Lower leg skin (tissue), 4 donors: ENCODE measurements around the gene TMEM151A. TPM values are rescaled to one million over a fixed set of nuclear protein-coding genes. Genes with fewer than 3 reads are reported as not detected.
A peak's percentile ranks its signal among the peaks of the same experiment; 100 is the strongest.

Experiments used
- DNase-seq, 2 donors: peaks; one replicate each; pipeline ENCODE4 v3.0.0-alpha.2; 2019; ENCODE audit warnings: low spot score in 2 of 2
- H3K4me3 ChIP-seq: fragments of 200-600 bp; sonication (generic); 2 replicates; pipeline ENCODE4 v1.5.1; 2017; ENCODE audit warnings: mild to moderate bottlenecking, low read depth; ENCODE audit not compliant: poor library complexity, severe bottlenecking
- POLR2A ChIP-seq, 2 donors: fragments of 450-650 bp; IDR thresholded peaks; one replicate each; pipeline ENCODE4 v1.6.1; 2016 to 2017; ENCODE audit warnings: antibody characterized with exemption in 2 of 2, mild to moderate bottlenecking in 1 of 2, moderate library complexity in 1 of 2
- WGBS, 2 donors: methylation state at CpG; one replicate each; pipeline ENCODE4 v1.1.5; 2018; 5-methylcytosine and 5-hydroxymethylcytosine counted together
- intact Hi-C: fragments of 100-400 bp; cut with DNase I; formaldehyde crosslinking; loops from one replicate; pipeline ENCODE4 v1.15.0; 2023; ENCODE audit warnings: low total_unique reads
- total RNA-seq, 4 donors: library from RNA; depleted of rRNA; stranded (reverse); fragments of >200 nt; gene quantifications; one replicate each; pipeline ENCODE4 v1.1.0, GENCODE V29; 2016
- TF ChIP-seq, protein P1 (sequence below), 3 donors: fragments of 450-650 bp; IDR thresholded peaks; one replicate each; pipeline ENCODE4 v1.5.1; 2016; ENCODE audit warnings: antibody characterized with exemption in 3 of 3, mild to moderate bottlenecking in 3 of 3, moderate library complexity in 2 of 3

TMEM151A gene
- total RNA-seq, 4 donors from 2014 or later = not detected

DNA sequence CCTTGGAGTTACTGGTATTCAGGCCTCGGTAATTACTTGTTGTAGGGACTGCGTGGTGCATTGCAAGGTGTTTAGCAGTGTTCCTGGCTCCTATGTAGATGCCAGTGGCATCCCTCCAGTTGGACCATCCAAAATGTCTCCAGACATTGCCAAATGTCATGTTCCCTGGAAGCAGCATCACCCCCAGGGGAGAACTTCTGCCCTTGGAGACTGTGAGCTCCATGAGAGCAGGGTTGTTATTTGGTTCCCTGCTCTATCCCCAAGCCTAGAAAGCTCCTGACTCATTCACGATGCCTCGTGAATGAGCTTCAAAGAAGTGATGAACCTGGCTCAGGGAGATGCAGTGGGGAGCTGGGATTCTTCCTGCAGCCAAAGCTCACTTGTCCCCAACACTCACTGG lies 29.9 kb downstream of the TMEM151A start:
- no peak for TF ChIP-seq POLR2A (IDR thresholded peaks at IDR 0.05)
- TF ChIP-seq, protein P1, sequence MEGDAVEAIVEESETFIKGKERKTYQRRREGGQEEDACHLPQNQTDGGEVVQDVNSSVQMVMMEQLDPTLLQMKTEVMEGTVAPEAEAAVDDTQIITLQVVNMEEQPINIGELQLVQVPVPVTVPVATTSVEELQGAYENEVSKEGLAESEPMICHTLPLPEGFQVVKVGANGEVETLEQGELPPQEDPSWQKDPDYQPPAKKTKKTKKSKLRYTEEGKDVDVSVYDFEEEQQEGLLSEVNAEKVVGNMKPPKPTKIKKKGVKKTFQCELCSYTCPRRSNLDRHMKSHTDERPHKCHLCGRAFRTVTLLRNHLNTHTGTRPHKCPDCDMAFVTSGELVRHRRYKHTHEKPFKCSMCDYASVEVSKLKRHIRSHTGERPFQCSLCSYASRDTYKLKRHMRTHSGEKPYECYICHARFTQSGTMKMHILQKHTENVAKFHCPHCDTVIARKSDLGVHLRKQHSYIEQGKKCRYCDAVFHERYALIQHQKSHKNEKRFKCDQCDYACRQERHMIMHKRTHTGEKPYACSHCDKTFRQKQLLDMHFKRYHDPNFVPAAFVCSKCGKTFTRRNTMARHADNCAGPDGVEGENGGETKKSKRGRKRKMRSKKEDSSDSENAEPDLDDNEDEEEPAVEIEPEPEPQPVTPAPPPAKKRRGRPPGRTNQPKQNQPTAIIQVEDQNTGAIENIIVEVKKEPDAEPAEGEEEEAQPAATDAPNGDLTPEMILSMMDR (IDR thresholded peaks at IDR 0.05) = no peak
- intact Hi-C loops = no loop called here
- no peak for DNase-seq
- WGBS, 2 donors = 45 to 53% methylated on average over 2 to 4 of the region's 4 CpGs
- no peak overlapping the region for H3K4me3 ChIP-seq

DNA sequence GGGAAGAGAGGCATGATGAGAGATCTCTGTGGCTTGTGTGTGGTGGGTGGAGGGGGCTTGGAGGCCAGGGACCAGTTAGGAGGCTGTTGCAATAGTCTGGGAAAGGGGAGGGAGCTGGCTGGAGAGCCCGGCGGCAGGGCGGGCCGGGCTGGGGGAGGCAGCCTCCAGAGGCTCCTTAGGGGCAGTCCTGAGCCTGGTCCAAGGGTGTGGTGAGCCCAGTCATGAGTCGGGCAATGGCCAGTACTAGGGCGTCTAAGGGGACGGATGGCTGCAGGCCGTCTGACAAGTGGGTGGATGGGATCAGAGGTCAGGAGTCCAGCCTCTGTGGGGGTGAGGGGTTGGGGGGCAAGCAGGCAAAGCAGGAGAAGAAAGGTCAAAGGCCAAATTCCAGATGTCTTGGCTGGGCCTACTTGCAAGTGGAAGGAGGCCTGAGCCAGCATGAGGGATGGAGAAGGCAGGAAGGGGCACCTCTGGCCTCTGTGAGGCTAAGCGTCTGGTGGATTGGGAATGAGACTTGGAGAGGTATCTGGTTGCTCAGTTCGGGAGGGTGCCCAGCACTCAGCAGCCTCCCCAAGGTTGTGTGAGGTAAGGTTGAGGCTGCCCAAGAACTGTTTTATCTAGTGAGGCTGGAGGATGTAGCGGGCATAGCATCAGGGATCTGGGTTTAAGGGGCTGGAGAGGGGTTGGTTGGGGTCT lies 31.2 kb downstream of the TMEM151A start:
- 72 to 74% methylated on average over 11 of the region's 11 CpGs for WGBS, 2 donors
- DNase-seq = peak; percentile 62 to 93
- no peak overlapping the region for H3K4me3 ChIP-seq
- no peak for TF ChIP-seq POLR2A (IDR thresholded peaks at IDR 0.05)
- TF ChIP-seq, protein P1 (IDR thresholded peaks at IDR 0.05) = no peak
- intact Hi-C loops = no loop called here

GRCh38 chr11:66323684-66324083 lies 32.0 kb downstream of the TMEM151A start:
- intact Hi-C loops = no loop called here
- 97 to 100% methylated on average over 1 of the region's 1 CpG for WGBS, 2 donors
- no peak for DNase-seq
- TF ChIP-seq POLR2A (IDR thresholded peaks at IDR 0.05) = no peak
- TF ChIP-seq, protein P1 (IDR thresholded peaks at IDR 0.05) = no peak
- H3K4me3 ChIP-seq = no peak overlapping the region

DNA sequence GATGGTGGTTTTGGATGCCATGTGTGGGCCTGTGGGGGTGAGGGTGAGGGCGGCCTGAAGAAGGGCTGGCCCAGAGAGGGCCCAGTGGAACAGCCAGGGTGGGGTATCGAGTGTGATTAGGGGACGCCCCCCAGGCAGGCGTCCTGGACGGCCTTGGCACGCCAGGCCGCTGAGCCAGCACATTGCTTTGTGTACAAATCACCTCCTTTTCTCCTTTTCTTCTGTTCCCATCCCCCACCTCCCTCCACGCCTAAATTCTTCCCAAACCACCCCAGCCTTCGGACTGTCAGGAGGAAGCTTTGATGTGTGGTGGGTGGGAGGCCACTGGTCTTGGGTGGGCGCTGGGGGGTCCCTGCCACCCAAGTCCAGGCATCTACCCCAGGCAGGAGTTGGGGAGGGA lies 33.0 kb downstream of the TMEM151A start:
- intact Hi-C loops = no loop called here
- 41 to 45% methylated on average over 10 of the region's 10 CpGs for WGBS, 2 donors
- H3K4me3 ChIP-seq = no peak overlapping the region
- no peak for DNase-seq
- no peak for TF ChIP-seq POLR2A (IDR thresholded peaks at IDR 0.05)
- TF ChIP-seq, protein P1 (IDR thresholded peaks at IDR 0.05) = no peak

GRCh38 chr11:66325263-66325671 lies 33.6 kb downstream of the TMEM151A start:
- DNase-seq = no peak
- TF ChIP-seq, protein P1 (IDR thresholded peaks at IDR 0.05) = no peak
- intact Hi-C loops = no loop called here
- H3K4me3 ChIP-seq = no peak overlapping the region
- WGBS, 2 donors = 65 to 77% methylated on average over 6 to 8 of the region's 8 CpGs
